ENCODE measurements around the gene MAGEA4.

The MAGEA4 gene

GRCh38 chrX:151880895-151881294 lies 31.8 kb upstream of the MAGEA4 start:
- no peak for DNase-seq (ENCODE audit: extremely low read depth, low read depth)
- TF ChIP-seq CTCF (IDR thresholded peaks at IDR 0.05; ENCODE audit: low read depth, low read length): no peak

DNA sequence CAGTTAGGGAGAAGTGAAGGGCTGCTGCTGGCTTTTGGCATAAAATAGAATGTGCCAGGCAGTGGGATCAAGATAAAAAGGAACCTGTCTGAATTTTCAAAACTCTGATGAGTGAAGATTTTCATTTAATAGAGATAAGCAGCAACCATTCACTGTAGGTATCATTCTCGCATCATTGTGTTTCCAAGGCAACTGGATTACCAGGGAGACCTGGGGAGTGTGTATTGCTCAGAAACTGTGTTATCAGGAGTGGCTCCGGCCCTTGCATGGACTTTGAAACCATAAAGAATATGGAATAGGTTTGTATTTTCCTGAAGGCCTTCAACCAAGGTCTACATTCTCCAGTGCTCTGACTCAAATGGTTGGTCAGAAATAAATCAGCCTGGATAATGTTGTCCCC lies 23.3 kb upstream of the MAGEA4 start:
- no peak for TF ChIP-seq CTCF (IDR thresholded peaks at IDR 0.05; ENCODE audit: low read depth, low read length)
- DNase-seq (ENCODE audit: extremely low read depth, low read depth): no peak

DNA sequence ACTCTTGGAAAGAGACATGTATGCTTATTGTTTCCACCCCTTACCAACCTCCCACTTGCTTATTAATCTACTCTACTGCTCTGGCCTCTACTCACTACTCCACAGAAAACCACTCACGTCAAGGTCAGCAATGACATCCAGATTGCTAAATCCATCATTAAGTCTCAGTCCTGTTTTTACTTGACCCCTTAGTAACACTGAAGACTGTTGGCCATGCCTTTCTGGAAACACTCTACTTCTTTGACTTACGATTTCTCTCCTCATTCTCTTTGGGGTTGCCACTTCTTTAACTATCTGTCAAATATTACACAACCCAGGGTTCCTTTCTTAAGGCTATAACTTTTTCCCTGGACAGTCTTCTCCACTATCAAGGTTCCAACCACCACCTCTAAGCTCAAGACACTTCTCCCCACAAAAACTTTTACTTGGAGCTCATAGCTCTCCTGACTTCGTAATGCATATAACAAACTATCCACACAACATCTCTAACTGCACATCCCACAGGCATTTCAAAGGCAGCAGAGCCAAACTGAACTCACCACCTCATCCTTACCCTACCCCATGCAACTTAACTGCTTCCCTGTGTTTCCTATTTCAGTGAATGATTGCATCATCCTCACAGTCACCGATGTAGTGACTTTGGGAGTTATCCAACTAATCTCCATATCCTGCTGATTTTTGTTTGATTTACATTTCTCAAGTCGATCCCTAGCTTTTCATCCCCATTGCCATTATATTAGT lies 15.8 kb upstream of the MAGEA4 start:
- peak; percentile 19 for DNase-seq (ENCODE audit: extremely low read depth, low read depth)
- no peak for TF ChIP-seq CTCF (IDR thresholded peaks at IDR 0.05; ENCODE audit: low read depth, low read length)

GRCh38 chrX:151899622-151900021 lies 13.1 kb upstream of the MAGEA4 start:
- no peak for DNase-seq (ENCODE audit: extremely low read depth, low read depth)
- no peak for TF ChIP-seq CTCF (IDR thresholded peaks at IDR 0.05; ENCODE audit: low read depth, low read length)

DNA sequence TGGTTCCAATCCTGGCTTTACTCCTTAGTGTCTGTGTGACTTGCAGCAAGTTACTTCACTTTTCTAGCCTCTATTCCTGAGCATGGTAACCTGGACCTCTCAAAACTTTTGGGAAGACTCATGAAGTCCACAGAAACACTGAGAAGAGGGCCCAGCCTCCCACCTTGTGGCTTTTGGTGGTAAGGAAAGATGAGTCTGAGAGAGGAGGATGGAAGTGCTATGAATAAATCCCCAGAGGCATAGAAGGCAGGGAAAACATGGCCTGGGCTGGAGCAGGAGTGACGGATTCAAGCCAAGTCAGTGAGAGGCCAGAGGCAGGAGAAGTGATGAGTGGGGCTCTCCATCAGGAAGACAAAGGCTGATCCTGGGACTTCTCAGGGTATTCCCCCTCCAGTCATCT lies 10.9 kb upstream of the MAGEA4 start:
- no peak for DNase-seq (ENCODE audit: extremely low read depth, low read depth)
- no peak for TF ChIP-seq CTCF (IDR thresholded peaks at IDR 0.05; ENCODE audit: low read depth, low read length)

GRCh38 chrX:151902813-151903591 lies 9.7 kb upstream of the MAGEA4 start:
- DNase-seq (ENCODE audit: extremely low read depth, low read depth): peak; percentile 50

More at GRCh38 chrX:151902813-151903591, 9.7 kb upstream of the MAGEA4 start:
- TF ChIP-seq CTCF (IDR thresholded peaks at IDR 0.05; ENCODE audit: low read depth, low read length): no peak
